Uterus (tissue), 2 donors: ENCODE data around the gene SRP54.

ENCODE experiments used
- CTCF ChIP-seq, 4 experiments: fragments of 200-600 bp in 2 of 4; fragments of 450-650 bp in 2 of 4; sonication (generic) in 2 of 4; IDR thresholded peaks; one replicate each; pipeline ENCODE4 v1.5.1; 2016 to 2019; ENCODE audit warnings: antibody characterized with exemption in 4 of 4, mild to moderate bottlenecking in 2 of 4, moderate library complexity in 1 of 4
- POLR2A ChIP-seq, 2 donors: fragments of 450-650 bp; IDR thresholded peaks; one replicate each; pipeline ENCODE4 v1.6.1; 2016; ENCODE audit warnings: antibody characterized with exemption in 2 of 2, mild to moderate bottlenecking in 1 of 2, moderate library complexity in 1 of 2

- no peak for TF ChIP-seq CTCF (IDR thresholded peaks at IDR 0.05)
- no peak for TF ChIP-seq POLR2A (IDR thresholded peaks at IDR 0.05)
These were observed 85.6 kb downstream of the SRP54 start for GRCh38 chr14:35068238-35069012.
